ENCODE data around the gene CYB5R4.

The CYB5R4 gene

GRCh38 chr6:83859410-83860358 lies at the start of gene CYB5R4:
Gene CYB5R4, plus strand, starts transcription at chr6:83859689. Its CDS starts 94 bp downstream, at chr6:83859783.
- peak; percentile 93 for DNase-seq

- DNase-seq: no peak
These were observed 46.9 kb upstream of the CYB5R4 start for GRCh38 chr6:83812595-83812994.

- no peak for DNase-seq
These were observed 43.7 kb upstream of the CYB5R4 start for GRCh38 chr6:83815631-83816272.

- DNase-seq: no peak
These were observed 36.8 kb upstream of the CYB5R4 start for GRCh38 chr6:83822629-83823169.

GRCh38 chr6:83824388-83824801 lies 35.1 kb upstream of the CYB5R4 start:
- no peak for DNase-seq

GRCh38 chr6:83824831-83825230 lies 34.7 kb upstream of the CYB5R4 start:
- DNase-seq: no peak

GRCh38 chr6:83827050-83827449 lies 32.4 kb upstream of the CYB5R4 start:
- no peak for DNase-seq

GRCh38 chr6:83838727-83839126 lies 20.8 kb upstream of the CYB5R4 start:
- DNase-seq: no peak

GRCh38 chr6:83844170-83844569 lies 15.3 kb upstream of the CYB5R4 start:
- DNase-seq: no peak

GRCh38 chr6:83846291-83846690 lies 13.2 kb upstream of the CYB5R4 start:
- DNase-seq: no peak

GRCh38 chr6:83847179-83847578 lies 12.3 kb upstream of the CYB5R4 start:
- no peak for DNase-seq

GRCh38 chr6:83849127-83849526 lies 10.4 kb upstream of the CYB5R4 start:
- no peak for DNase-seq

GRCh38 chr6:83849610-83850009 lies 9.9 kb upstream of the CYB5R4 start:
- DNase-seq: no peak

GRCh38 chr6:83852528-83853177 lies 6.8 kb upstream of the CYB5R4 start:
- DNase-seq: no peak

- no peak for DNase-seq
These were observed 6.1 kb upstream of the CYB5R4 start, which contains the start of gene RIPPLY2 for GRCh38 chr6:83853178-83854000. Gene RIPPLY2, plus strand, starts transcription at chr6:83853360. Its CDS starts 57 bp downstream, at chr6:83853417.

GRCh38 chr6:83854001-83854501 lies 5.4 kb upstream of the CYB5R4 start:
- DNase-seq: no peak

GRCh38 chr6:83854766-83855165 lies 4.7 kb upstream of the CYB5R4 start:
- DNase-seq: no peak

GRCh38 chr6:83860359-83860755 lies 868 bp downstream of the CYB5R4 start:
- no peak for DNase-seq

GRCh38 chr6:83860782-83861495 lies 1.4 kb downstream of the CYB5R4 start:
- no peak for DNase-seq

GRCh38 chr6:83862776-83863471 lies 3.4 kb downstream of the CYB5R4 start:
- DNase-seq: no peak

- no peak for DNase-seq
These were observed 7.6 kb downstream of the CYB5R4 start for GRCh38 chr6:83867043-83867442.
